Ishikawa (cell line): Measurements from ENCODE around the gene C17orf50.

Experiments
- CEBPB ChIP-seq: IDR thresholded peaks from 2 replicates; pipeline ENCODE4 v1.6.1; 2012
- EGR1 ChIP-seq: IDR thresholded peaks from 2 replicates; pipeline ENCODE4 v1.6.1; 2012
- FOXM1 ChIP-seq: IDR thresholded peaks from 2 replicates; pipeline ENCODE4 v1.6.1; 2012; ENCODE audit warnings: low read depth, borderline replicate concordance
- MAX ChIP-seq: IDR thresholded peaks from 2 replicates; pipeline ENCODE4 v1.6.1; 2012
- NFIC ChIP-seq: IDR thresholded peaks from 2 replicates; pipeline ENCODE4 v1.6.1; 2012
- RAD21 ChIP-seq: IDR thresholded peaks from 2 replicates; pipeline ENCODE4 v1.6.1; 2012; ENCODE audit warnings: low read depth
- TAF1 ChIP-seq: IDR thresholded peaks from 2 replicates; pipeline ENCODE4 v1.6.1; 2012; ENCODE audit warnings: low read depth, mild to moderate bottlenecking
- TEAD4 ChIP-seq: IDR thresholded peaks from 2 replicates; pipeline ENCODE4 v1.6.1; 2012
- USF1 ChIP-seq: IDR thresholded peaks from 2 replicates; pipeline ENCODE4 v1.6.1; 2012
- ZBTB7A ChIP-seq: IDR thresholded peaks from 2 replicates; pipeline ENCODE4 v1.6.1; 2012; ENCODE audit warnings: low read depth

DNA sequence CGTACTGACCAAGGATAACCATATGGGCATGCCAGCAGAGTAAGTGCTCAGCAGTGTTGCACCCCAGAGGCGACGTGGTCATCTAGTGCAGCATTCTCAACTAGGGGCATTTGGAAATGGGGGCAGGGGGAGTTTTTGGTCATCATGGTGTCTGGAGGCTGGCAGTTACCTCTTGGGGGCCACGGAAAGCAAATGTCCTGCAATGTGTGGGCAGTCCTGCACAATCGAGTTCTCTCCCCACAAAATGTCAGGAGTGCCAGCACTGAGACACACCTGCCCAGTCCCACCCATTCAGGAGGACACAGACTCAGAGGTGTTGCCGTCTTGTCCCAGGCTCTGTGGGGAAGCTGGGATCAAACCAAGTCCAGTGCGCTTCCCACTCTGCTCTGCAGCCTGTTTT is 26.3 kb upstream of the C17orf50 start:
- TF ChIP-seq MAX: no peak
- TF ChIP-seq EGR1: no peak
- no peak for TF ChIP-seq USF1
- no peak for TF ChIP-seq FOXM1
- no peak for TF ChIP-seq TAF1
- TF ChIP-seq ZBTB7A: no peak
- no peak for TF ChIP-seq RAD21
- TF ChIP-seq CEBPB: no peak
- no peak for TF ChIP-seq NFIC
- no peak for TF ChIP-seq TEAD4
